ENCODE measurements around the gene NR5A1. TPM values are rescaled to one million over a fixed set of nuclear protein-coding genes. Genes with fewer than 3 reads are reported as not detected.

The NR5A1 gene
- total RNA-seq, 4 donors from 2014 or later, result not detected

- TF ChIP-seq CTCF (IDR thresholded peaks at IDR 0.05; ENCODE audit: low read depth), result no peak
These were observed 37.3 kb upstream of the NR5A1 start for GRCh38 chr9:124544535-124544934.

- TF ChIP-seq CTCF (IDR thresholded peaks at IDR 0.05; ENCODE audit: low read depth), result no peak
These were observed 34.6 kb upstream of the NR5A1 start for GRCh38 chr9:124541824-124542223.

GRCh38 chr9:124537926-124538325, 30.7 kb upstream of the NR5A1 start:
- TF ChIP-seq CTCF (IDR thresholded peaks at IDR 0.05; ENCODE audit: low read depth), result no peak

- TF ChIP-seq CTCF (IDR thresholded peaks at IDR 0.05; ENCODE audit: low read depth), result no peak
These were observed 28.6 kb upstream of the NR5A1 start for GRCh38 chr9:124535846-124536245.

GRCh38 chr9:124532897-124533296, 25.7 kb upstream of the NR5A1 start:
- TF ChIP-seq CTCF (IDR thresholded peaks at IDR 0.05; ENCODE audit: low read depth), result no peak

GRCh38 chr9:124531115-124531514, 23.9 kb upstream of the NR5A1 start:
- TF ChIP-seq CTCF (IDR thresholded peaks at IDR 0.05; ENCODE audit: low read depth), result no peak

GRCh38 chr9:124530246-124530645, 23.0 kb upstream of the NR5A1 start:
- no peak for TF ChIP-seq CTCF (IDR thresholded peaks at IDR 0.05; ENCODE audit: low read depth)
